Gastrocnemius medialis (tissue), 4 donors: ENCODE results near the gene LACTBL1.

ENCODE experiments used
- POLR2A ChIP-seq, 2 donors: fragments of 450-650 bp; IDR thresholded peaks; one replicate each; pipeline ENCODE4 v1.6.1; 2017; ENCODE audit warnings: antibody characterized with exemption in 2 of 2, mild to moderate bottlenecking in 2 of 2, moderate library complexity in 2 of 2
- TF ChIP-seq, protein P1 (sequence below), 5 experiments: fragments of 450-650 bp in 3 of 5; fragments of 200-600 bp in 2 of 5; sonication (generic) in 2 of 5; IDR thresholded peaks in 4 of 5; conservative IDR thresholded peaks in 1 of 5; 1 replicate in 4 of 5; 2 replicates in 1 of 5; pipeline ENCODE4 v1.5.1; 2016 to 2019; ENCODE audit warnings: antibody characterized with exemption in 5 of 5, mild to moderate bottlenecking in 3 of 5, moderate library complexity in 3 of 5

DNA sequence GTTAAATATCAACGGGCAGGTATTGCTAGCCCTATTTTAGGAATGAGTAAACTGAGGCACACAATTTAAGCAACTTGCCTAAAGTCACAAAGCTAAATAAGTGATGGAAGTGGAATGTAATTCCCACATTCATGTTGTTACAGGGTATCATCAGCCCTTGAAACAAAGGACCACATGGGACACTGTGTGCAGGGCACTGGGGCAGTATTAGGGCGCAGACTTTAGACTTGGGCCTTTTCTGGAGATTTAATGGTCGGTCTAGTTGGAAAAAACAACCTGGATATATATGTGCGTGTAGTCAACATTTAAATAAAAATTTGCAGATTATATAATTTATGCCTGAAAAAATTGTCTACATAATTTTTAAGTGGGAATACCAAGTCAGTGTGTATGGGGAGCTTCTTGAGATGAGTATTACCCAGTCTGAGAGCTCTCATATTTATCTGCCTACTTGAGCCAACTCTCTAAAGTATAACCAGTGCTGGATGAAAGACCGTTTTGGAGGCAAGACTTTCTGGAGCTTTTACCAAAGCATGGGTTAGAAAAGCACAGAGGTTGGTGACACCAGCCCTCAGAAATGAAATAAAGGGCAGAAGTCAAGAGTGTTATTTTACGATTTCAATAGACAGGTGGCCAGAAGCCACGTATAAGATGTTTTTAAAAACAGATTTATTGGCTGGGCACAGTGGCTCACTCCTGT is 48.2 kb upstream of the LACTBL1 start:
- TF ChIP-seq, protein P1, sequence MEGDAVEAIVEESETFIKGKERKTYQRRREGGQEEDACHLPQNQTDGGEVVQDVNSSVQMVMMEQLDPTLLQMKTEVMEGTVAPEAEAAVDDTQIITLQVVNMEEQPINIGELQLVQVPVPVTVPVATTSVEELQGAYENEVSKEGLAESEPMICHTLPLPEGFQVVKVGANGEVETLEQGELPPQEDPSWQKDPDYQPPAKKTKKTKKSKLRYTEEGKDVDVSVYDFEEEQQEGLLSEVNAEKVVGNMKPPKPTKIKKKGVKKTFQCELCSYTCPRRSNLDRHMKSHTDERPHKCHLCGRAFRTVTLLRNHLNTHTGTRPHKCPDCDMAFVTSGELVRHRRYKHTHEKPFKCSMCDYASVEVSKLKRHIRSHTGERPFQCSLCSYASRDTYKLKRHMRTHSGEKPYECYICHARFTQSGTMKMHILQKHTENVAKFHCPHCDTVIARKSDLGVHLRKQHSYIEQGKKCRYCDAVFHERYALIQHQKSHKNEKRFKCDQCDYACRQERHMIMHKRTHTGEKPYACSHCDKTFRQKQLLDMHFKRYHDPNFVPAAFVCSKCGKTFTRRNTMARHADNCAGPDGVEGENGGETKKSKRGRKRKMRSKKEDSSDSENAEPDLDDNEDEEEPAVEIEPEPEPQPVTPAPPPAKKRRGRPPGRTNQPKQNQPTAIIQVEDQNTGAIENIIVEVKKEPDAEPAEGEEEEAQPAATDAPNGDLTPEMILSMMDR (IDR thresholded peaks at IDR 0.05 in 4 of 5, conservative IDR thresholded peaks at IDR 0.05 in 1 of 5): no peak
- TF ChIP-seq POLR2A (IDR thresholded peaks at IDR 0.05): no peak
